ENCODE results near the gene XPR1.

DNA sequence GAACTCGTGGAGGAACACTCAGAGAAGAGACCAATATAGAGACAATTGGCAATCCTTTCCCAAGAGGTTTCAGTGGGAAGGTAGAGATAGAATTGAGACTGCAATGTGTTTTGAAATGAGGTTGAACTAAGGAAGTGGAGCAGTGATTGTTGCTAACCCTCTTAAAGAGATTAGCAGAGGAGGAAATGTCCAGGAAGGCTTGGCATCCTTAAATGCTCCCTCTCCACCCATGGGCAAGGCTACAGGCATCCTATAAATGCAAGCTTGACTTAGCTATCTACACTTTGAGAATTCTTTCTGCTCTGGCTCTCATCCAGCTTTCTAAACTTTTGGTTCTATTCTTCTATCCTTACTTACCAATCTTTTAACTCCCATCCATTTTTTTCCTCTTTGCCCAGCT lies 30.3 kb upstream of the XPR1 start:
- TF ChIP-seq, protein P1, sequence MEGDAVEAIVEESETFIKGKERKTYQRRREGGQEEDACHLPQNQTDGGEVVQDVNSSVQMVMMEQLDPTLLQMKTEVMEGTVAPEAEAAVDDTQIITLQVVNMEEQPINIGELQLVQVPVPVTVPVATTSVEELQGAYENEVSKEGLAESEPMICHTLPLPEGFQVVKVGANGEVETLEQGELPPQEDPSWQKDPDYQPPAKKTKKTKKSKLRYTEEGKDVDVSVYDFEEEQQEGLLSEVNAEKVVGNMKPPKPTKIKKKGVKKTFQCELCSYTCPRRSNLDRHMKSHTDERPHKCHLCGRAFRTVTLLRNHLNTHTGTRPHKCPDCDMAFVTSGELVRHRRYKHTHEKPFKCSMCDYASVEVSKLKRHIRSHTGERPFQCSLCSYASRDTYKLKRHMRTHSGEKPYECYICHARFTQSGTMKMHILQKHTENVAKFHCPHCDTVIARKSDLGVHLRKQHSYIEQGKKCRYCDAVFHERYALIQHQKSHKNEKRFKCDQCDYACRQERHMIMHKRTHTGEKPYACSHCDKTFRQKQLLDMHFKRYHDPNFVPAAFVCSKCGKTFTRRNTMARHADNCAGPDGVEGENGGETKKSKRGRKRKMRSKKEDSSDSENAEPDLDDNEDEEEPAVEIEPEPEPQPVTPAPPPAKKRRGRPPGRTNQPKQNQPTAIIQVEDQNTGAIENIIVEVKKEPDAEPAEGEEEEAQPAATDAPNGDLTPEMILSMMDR (IDR thresholded peaks at IDR 0.05) = no peak
- no peak for TF ChIP-seq POLR2A (IDR thresholded peaks at IDR 0.05)
